Esophagus muscularis mucosa (tissue), 4 donors: ENCODE measurements around the gene ITPR3. TPM values are rescaled to one million over a fixed set of nuclear protein-coding genes. Genes with fewer than 3 reads are reported as not detected.

Source experiments
- DNase-seq: peaks from one replicate; pipeline ENCODE4 v3.0.0-alpha.2; 2017; ENCODE audit errors: extremely low spot score
- H3K27ac ChIP-seq, 4 donors: fragments of 200-600 bp; sonication (generic); replicated peaks in 1 of 4; 1 replicate in 3 of 4; 2 replicates in 1 of 4; pipeline ENCODE4 v1.5.1; 2016 to 2019; ENCODE audit warnings: mild to moderate bottlenecking in 1 of 4
- H3K27me3 ChIP-seq, 4 donors: fragments of 200-600 bp; sonication (generic); one replicate each; pipeline versions ENCODE4 v1.5.1 to v1.6.0; 2016 to 2019
- H3K36me3 ChIP-seq, 4 donors: fragments of 200-600 bp; sonication (generic); one replicate each; pipeline ENCODE4 v1.5.1; 2016 to 2019
- H3K4me1 ChIP-seq, 4 donors: fragments of 200-600 bp; sonication (generic); one replicate each; pipeline ENCODE4 v1.5.1; 2016 to 2019
- H3K4me3 ChIP-seq, 4 donors: fragments of 200-600 bp; sonication (generic); 1 replicate in 2 of 4; 2 replicates in 2 of 4; pipeline ENCODE4 v1.5.1; 2016 to 2019; ENCODE audit warnings: mild to moderate bottlenecking in 4 of 4, moderate library complexity in 1 of 4
- H3K9me3 ChIP-seq, 4 donors: fragments of 200-600 bp; sonication (generic); 1 replicate in 3 of 4; 2 replicates in 1 of 4; pipeline ENCODE4 v1.5.1; 2016 to 2019
- EP300 ChIP-seq: sonication (generic); formaldehyde crosslinking; IDR thresholded peaks from one replicate; pipeline ENCODE4 v1.6.1; 2017; ENCODE audit warnings: antibody characterized with exemption
- POLR2A ChIP-seq: fragments of 450-650 bp; IDR thresholded peaks from one replicate; pipeline ENCODE4 v1.6.1; 2017; ENCODE audit warnings: antibody characterized with exemption, moderate library complexity, mild to moderate bottlenecking, low read depth
- POLR2AphosphoS5 ChIP-seq, 2 donors: sonication (generic); formaldehyde crosslinking; IDR thresholded peaks; one replicate each; pipeline ENCODE4 v1.6.1; 2017; ENCODE audit warnings: antibody characterized with exemption in 2 of 2
- WGBS: methylation state at CpG from one replicate; pipeline ENCODE4 v1.1.5; 2018; 5-methylcytosine and 5-hydroxymethylcytosine counted together
- intact Hi-C: fragments of 100-400 bp; cut with DNase I; formaldehyde crosslinking; loops from one replicate; pipeline ENCODE4 v1.15.1; 2023
- total RNA-seq, 4 donors: library from RNA; depleted of rRNA; stranded (reverse); fragments of >200 nt; gene quantifications; one replicate each; pipeline versions ENCODE4 v1.1.0 to v1.2.1, GENCODE V29; 2016
- TF ChIP-seq, protein P1 (sequence below), 3 experiments: fragments of 200-600 bp in 2 of 3; fragments of 450-650 bp in 1 of 3; sonication (generic) in 2 of 3; IDR thresholded peaks; one replicate each; pipeline ENCODE4 v1.5.1; 2017 to 2019; ENCODE audit warnings: antibody characterized with exemption in 3 of 3, mild to moderate bottlenecking in 2 of 3, moderate library complexity in 1 of 3

ITPR3 gene
- total RNA-seq, 4 donors from 2014 or later, result 12.1 to 24.9 (median 20.5) TPM

DNA sequence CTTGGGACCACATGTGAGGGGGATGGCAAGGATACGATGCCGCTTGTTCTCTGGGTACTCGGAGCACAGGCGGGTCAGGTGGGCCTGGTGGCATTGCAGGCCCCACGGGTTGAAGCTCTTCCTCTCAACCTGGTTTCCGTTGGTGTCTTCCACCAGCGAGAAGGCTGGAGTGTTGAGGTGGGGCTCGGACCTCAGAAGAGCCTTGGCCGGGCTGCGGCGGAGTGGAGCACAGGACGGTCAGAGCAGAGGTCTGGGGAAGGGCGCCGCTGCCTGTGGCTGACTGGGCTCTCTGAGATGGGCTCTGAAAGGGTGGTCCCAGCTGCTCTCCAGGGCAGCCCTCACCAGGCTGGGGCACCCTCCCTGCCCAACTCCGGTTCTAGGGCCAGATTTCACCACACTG is 105.6 kb downstream of the ITPR3 start:
- Histone ChIP-seq H3K27ac (no peak overlapping the region), H3K36me3 (peaks cover 0 to 36% (median 0%) of the 10 kb centered on the region in 4 donors), H3K4me3 (no peak overlapping the region), H3K4me1 (peaks cover 0 to 35% (median 0%) of the 10 kb centered on the region in 4 donors), H3K9me3 (no peaks in the 10 kb centered on the region), H3K27me3 (peaks cover 0 to 6% (median 0%) of the 10 kb centered on the region in 4 donors)
- WGBS, result 92% methylated on average over 13 of the region's 15 CpGs
- TF ChIP-seq POLR2A (no peak), POLR2AphosphoS5 (IDR thresholded peaks at IDR 0.05) (no peak), EP300 (no peak)
- TF ChIP-seq, protein P1, sequence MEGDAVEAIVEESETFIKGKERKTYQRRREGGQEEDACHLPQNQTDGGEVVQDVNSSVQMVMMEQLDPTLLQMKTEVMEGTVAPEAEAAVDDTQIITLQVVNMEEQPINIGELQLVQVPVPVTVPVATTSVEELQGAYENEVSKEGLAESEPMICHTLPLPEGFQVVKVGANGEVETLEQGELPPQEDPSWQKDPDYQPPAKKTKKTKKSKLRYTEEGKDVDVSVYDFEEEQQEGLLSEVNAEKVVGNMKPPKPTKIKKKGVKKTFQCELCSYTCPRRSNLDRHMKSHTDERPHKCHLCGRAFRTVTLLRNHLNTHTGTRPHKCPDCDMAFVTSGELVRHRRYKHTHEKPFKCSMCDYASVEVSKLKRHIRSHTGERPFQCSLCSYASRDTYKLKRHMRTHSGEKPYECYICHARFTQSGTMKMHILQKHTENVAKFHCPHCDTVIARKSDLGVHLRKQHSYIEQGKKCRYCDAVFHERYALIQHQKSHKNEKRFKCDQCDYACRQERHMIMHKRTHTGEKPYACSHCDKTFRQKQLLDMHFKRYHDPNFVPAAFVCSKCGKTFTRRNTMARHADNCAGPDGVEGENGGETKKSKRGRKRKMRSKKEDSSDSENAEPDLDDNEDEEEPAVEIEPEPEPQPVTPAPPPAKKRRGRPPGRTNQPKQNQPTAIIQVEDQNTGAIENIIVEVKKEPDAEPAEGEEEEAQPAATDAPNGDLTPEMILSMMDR (IDR thresholded peaks at IDR 0.05), result no peak
- DNase-seq, result no peak
- intact Hi-C loops, result no loop called here

DNA sequence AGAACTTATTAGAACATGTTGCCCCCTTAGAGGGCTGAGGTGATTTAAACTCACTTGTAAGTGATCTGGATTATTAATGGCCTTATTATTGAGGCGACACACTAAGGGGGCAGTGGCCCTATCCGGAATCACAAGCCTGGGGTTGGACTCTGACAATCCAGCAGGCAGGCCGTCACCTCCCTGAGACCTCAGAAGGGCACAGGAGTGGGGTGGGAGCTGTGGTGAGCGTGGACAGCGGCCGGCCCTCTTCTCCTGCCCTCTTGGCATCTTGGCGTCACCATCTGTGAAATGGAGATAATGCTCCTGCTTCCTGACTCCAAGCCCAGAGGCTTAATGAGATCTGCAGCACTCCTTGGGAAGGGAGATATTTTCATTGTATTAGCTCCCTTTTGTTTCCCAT is 106.0 kb downstream of the ITPR3 start:
- Histone ChIP-seq H3K4me1 (peaks cover 0 to 35% (median 0%) of the 10 kb centered on the region in 4 donors), H3K27me3 (peaks cover 0 to 6% (median 0%) of the 10 kb centered on the region in 4 donors), H3K4me3 (no peak overlapping the region), H3K9me3 (no peaks in the 10 kb centered on the region), H3K36me3 (peaks cover 0 to 32% (median 0%) of the 10 kb centered on the region in 4 donors), H3K27ac (no peak overlapping the region)
- no peak for DNase-seq
- TF ChIP-seq, protein P1 (IDR thresholded peaks at IDR 0.05), result no peak
- no peak for TF ChIP-seq EP300
- no peak for TF ChIP-seq POLR2AphosphoS5 (IDR thresholded peaks at IDR 0.05)
- TF ChIP-seq POLR2A, result no peak
- intact Hi-C loops, result no loop called here
- WGBS, result 79% methylated on average over 7 of the region's 7 CpGs

DNA sequence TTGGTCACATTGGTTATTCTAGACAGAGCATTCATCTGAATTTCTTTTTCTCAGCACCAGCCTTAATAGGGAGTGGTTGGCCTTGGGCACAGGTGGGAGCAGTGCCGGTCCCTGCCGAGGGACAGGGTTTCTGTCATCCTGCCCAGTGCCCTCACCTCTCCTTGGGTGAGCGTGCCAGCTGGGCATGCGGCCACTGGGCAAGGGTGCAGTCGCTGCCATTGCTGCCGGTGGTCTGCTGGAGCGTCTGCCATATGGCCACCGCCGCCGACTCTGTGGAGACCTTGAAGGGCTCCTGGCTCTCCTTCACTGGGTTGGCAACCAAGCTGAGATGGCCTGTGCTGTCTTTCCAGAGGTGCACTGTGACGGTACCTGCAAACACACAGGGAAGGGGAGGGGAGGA is 106.8 kb downstream of the ITPR3 start:
- intact Hi-C loops, result no loop called here
- H3K27ac ChIP-seq, result no peak overlapping the region
- TF ChIP-seq EP300, result no peak
- TF ChIP-seq POLR2A, result no peak
- TF ChIP-seq, protein P1 (IDR thresholded peaks at IDR 0.05), result no peak
- no peak for TF ChIP-seq POLR2AphosphoS5 (IDR thresholded peaks at IDR 0.05)
- peaks cover 0 to 41% (median 0%) of the 10 kb centered on the region in 4 donors for H3K4me1 ChIP-seq
- WGBS, result 85% methylated on average over 9 of the region's 11 CpGs
- no peaks in the 10 kb centered on the region for H3K9me3 ChIP-seq
- H3K4me3 ChIP-seq, result no peak overlapping the region
- H3K27me3 ChIP-seq, result peaks cover 0 to 6% (median 0%) of the 10 kb centered on the region in 4 donors
- peaks cover 0 to 33% (median 0%) of the 10 kb centered on the region in 4 donors for H3K36me3 ChIP-seq
- DNase-seq, result no peak

DNA sequence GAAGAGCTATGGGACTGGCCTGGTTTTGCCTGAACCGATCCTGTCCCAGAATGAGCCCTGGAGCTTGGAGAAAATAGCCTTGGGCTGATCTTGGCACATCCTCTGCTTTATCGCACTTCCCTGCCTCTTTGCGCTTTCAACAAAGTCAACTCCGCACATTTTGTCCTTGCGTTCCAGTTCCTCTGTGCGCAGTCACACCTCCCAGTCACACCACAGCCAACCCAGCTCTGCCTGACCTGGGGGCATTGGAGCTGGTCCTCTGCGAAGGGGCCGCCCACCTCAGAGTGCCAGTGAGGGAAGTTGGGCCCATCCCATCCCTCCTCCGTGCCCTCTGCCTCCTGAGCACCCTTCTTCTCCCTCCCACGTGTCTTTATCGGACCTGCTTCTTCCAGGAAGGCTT is 107.3 kb downstream of the ITPR3 start:
- Histone ChIP-seq H3K9me3 (no peaks in the 10 kb centered on the region), H3K27me3 (peaks cover 0 to 6% (median 0%) of the 10 kb centered on the region in 4 donors), H3K4me1 (peaks cover 0 to 46% (median 0%) of the 10 kb centered on the region in 4 donors), H3K4me3 (no peak overlapping the region), H3K36me3 (peaks cover 0 to 35% (median 0%) of the 10 kb centered on the region in 4 donors), H3K27ac (no peak overlapping the region)
- no peak for DNase-seq
- WGBS, result 94% methylated on average over 11 of the region's 11 CpGs
- intact Hi-C loops, result no loop called here
- no peak for TF ChIP-seq EP300
- TF ChIP-seq, protein P1 (IDR thresholded peaks at IDR 0.05), result no peak
- no peak for TF ChIP-seq POLR2A
- TF ChIP-seq POLR2AphosphoS5 (IDR thresholded peaks at IDR 0.05), result no peak

DNA sequence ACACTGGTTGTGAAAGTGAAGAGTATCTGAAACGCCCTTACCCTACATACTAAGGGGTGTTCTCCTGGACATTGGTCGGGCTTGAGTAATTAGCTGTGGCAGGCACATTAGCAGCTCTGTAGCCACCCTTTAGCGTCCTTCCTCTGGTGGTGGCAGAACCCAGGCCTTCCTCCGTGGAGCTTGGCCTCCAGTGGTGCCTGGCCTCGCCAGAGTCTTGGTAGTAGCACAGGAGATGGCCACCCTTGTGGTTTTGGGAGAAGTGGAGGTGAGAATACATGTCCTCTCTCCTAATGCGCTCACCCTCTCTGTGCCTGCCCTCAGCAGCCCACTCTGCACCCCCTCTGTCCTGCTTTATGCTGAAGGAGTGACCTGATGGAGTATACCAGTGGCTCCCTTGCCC is 107.9 kb downstream of the ITPR3 start:
- peaks cover 0 to 39% (median 0%) of the 10 kb centered on the region in 4 donors for H3K36me3 ChIP-seq
- DNase-seq, result no peak
- TF ChIP-seq POLR2A (no peak), POLR2AphosphoS5 (IDR thresholded peaks at IDR 0.05) (no peak), EP300 (no peak)
- TF ChIP-seq, protein P1 (IDR thresholded peaks at IDR 0.05), result no peak
- intact Hi-C loops, result no loop called here
- H3K9me3 ChIP-seq, result no peaks in the 10 kb centered on the region
- H3K27ac ChIP-seq, result no peak overlapping the region
- H3K4me3 ChIP-seq, result no peak overlapping the region
- H3K4me1 ChIP-seq, result peaks cover 0 to 49% (median 0%) of the 10 kb centered on the region in 4 donors
- WGBS, result 92% methylated on average over 5 of the region's 6 CpGs
- H3K27me3 ChIP-seq, result no peaks in the 10 kb centered on the region
